Neural crest cell (in vitro differentiated cells): ENCODE data around the gene GLG1. TPM values are rescaled to one million over a fixed set of nuclear protein-coding genes. Genes with fewer than 3 reads are reported as not detected.
"Not testable (repeated sequence)": the region's sequence is repeated elsewhere in the genome, so short reads cannot be mapped to it uniquely, and the experiment has no call there.

ENCODE experiments used
- DNase-seq: peaks from one replicate; pipeline ENCODE4 v3.0.0; 2021; ENCODE audit warnings: low read depth, mixed read lengths, low spot score
- H3K27ac Mint-ChIP-seq: one replicate; pipeline ENCODE4 v1.8.0; 2021; ENCODE audit warnings: mild to moderate bottlenecking, mixed read lengths; ENCODE audit not compliant: unreplicated experiment
- H3K27me3 Mint-ChIP-seq: 2 replicates; pipeline ENCODE4 v1.8.0; 2021; ENCODE audit warnings: low read depth, mild to moderate bottlenecking, mixed read lengths
- H3K36me3 Mint-ChIP-seq: 2 replicates; pipeline ENCODE4 v1.8.0; 2021; ENCODE audit warnings: low read depth, mild to moderate bottlenecking, mixed read lengths
- H3K4me1 Mint-ChIP-seq: 2 replicates; pipeline ENCODE4 v1.8.0; 2021; ENCODE audit warnings: mixed read lengths
- H3K4me3 Mint-ChIP-seq: one replicate; pipeline ENCODE4 v1.8.0; 2021; ENCODE audit warnings: mild to moderate bottlenecking, mixed read lengths
- H3K9me3 Mint-ChIP-seq: 2 replicates; pipeline ENCODE4 v1.8.0; 2021; ENCODE audit warnings: mixed read lengths
- CTCF ChIP-seq: fragments of 200-600 bp; sonication (generic); conservative IDR thresholded peaks from 2 replicates; pipeline ENCODE4 v1.5.0; 2021; ENCODE audit warnings: antibody characterized with exemption, mild to moderate bottlenecking
- total RNA-seq: library from RNA; stranded (reverse); gene quantifications from 2 replicates; pipeline ENCODE4 v1.2.1, GENCODE V29; 2021

Gene GLG1
- total RNA-seq, 1 donor from 2014 or later = 117 TPM

- Mint-ChIP-seq H3K9me3 (no peaks in the 10 kb centered on the region), H3K27me3 (no peaks in the 10 kb centered on the region), H3K36me3 (peaks cover 24% of the 10 kb centered on the region), H3K27ac (peak overlapping the region; percentile 27), H3K4me3 (no peak overlapping the region), H3K4me1 (peaks cover 6% of the 10 kb centered on the region)
- no peak for DNase-seq
- TF ChIP-seq CTCF = no peak
Measured at GRCh38 chr16:74450236-74450635, 156.7 kb downstream of the GLG1 start.

DNA sequence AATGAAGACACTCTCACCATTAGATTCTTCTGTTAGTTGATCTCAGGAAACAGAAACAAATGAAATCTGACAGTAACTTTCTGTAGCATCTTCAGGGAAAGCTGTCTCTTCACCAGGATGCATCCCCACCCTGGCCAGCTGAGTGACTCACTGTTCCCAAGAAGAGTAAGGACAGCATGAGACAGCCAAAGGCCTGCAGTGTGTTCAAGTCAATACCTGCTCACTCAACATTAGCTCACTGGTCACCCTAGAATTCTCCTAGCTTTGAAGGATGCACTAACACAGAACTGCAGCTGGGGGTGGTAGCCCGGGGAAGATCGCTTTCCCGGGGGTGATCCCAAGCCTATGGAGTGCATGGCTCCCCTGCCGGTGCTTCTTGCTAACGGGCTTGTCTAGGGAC is 157.4 kb downstream of the GLG1 start:
- Mint-ChIP-seq H3K27me3 (no peaks in the 10 kb centered on the region), H3K4me1 (peaks cover 3% of the 10 kb centered on the region), H3K9me3 (no peaks in the 10 kb centered on the region), H3K4me3 (no peak overlapping the region), H3K36me3 (peaks cover 21% of the 10 kb centered on the region), H3K27ac (no peak overlapping the region)
- DNase-seq = no peak
- TF ChIP-seq CTCF = no peak

DNA sequence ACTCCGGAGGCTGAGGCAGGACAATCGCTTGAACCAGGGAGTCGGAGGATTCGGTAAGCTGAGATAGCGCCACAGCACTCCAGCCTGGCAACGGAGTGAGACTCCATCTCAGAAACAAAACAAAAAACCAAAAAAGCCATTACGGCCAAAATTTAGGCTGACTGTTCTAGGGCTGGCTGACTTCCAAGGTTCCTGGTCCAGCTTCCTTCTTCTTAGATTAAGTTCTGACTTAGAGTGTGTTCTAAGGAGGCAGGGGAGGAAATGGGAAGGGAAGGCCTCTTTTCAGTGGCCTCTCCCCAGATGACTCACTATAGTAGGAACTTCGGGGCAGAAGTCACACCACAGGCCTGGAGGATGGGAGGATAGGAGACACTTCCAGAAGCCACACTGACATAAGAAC is 157.9 kb downstream of the GLG1 start:
- Mint-ChIP-seq H3K4me3 (no peak overlapping the region), H3K36me3 (peaks cover 21% of the 10 kb centered on the region), H3K9me3 (no peaks in the 10 kb centered on the region), H3K4me1 (peaks cover 3% of the 10 kb centered on the region), H3K27me3 (no peaks in the 10 kb centered on the region), H3K27ac (peak overlapping the region; percentile 62)
- no peak for TF ChIP-seq CTCF
- no peak for DNase-seq

DNA sequence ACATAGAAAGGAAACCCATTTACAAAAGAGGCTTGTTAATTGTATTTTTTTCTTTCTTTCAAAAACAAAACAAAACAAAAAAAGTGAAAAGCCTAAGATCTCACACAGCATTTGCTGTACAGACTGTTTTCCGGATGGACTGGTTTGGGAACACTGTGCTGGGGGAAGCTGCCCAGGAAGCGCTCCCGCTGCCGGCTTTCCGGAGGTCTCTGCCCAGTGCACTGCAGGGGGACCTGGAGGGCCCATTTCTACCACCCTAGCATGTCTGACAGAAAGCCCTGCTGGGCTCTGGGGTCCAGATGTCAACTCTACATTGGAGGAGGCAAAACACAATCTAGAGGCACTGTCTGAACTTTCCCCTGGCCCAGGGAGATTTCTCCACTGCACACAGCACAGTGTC is 159.3 kb downstream of the GLG1 start:
- no peak for DNase-seq
- peaks cover 3% of the 10 kb centered on the region for H3K4me1 Mint-ChIP-seq
- peaks cover 15% of the 10 kb centered on the region for H3K36me3 Mint-ChIP-seq
- no peaks in the 10 kb centered on the region for H3K9me3 Mint-ChIP-seq
- H3K4me3 Mint-ChIP-seq = no peak overlapping the region
- H3K27ac Mint-ChIP-seq = no peak overlapping the region
- H3K27me3 Mint-ChIP-seq = no peaks in the 10 kb centered on the region
- no peak for TF ChIP-seq CTCF

GRCh38 chr16:74446866-74447265 is 160.0 kb downstream of the GLG1 start:
- Mint-ChIP-seq H3K36me3 (peaks cover 8% of the 10 kb centered on the region), H3K9me3 (no peaks in the 10 kb centered on the region), H3K4me1 (peaks cover 3% of the 10 kb centered on the region), H3K27me3 (no peaks in the 10 kb centered on the region), H3K4me3 (no peak overlapping the region), H3K27ac (no peak overlapping the region)
- DNase-seq = no peak
- TF ChIP-seq CTCF = no peak

DNA sequence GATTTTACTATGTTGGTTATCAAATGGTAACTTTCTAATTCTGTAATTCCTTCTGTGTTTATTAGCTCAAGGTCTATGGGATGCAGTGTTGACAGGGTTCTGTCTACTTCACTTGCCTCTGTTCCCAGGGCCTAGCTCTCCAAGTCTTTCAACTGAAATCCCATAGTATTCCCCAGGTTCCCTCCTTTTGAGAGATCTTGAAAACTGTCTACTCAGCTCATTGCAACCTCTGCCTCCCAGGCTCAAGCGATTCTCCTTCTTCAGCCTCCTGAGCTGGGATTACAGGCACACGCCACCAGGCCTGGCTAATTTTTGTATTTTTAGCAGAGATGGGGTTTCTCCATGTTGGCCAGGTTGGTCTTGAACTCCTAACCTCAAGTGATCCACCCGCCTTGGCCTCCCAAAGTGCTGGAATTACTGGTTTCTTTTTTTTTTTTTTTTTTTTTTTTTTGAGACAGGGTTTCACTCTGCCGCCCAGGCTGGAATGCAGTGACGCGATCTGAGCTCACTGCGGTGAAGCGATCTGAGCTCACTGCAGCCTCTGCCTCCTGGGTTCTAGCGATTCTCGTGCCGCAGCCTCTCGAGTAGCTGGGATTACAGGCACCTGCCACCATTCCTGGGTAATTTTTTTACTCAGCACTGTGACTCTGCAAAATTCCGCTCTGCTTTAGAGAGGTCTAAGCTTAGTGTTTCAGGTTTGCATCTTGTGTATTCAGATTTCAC is 163.1 kb downstream of the GLG1 start:
- not testable (repeated sequence) for H3K9me3 Mint-ChIP-seq, H3K36me3 Mint-ChIP-seq, H3K4me1 Mint-ChIP-seq, H3K27ac Mint-ChIP-seq, H3K4me3 Mint-ChIP-seq, DNase-seq, H3K27me3 Mint-ChIP-seq
